Mesenchymal stem cell (in vitro differentiated cells and primary cell): ENCODE results near the gene C16orf82.

Experiments used
- DNase-seq: peaks from one replicate; pipeline ENCODE4 v3.0.0-alpha.2; 2013
- H2AFZ ChIP-seq: one replicate; pipeline ENCODE4 v1.6.1; 2013; ENCODE audit warnings: low read depth, mild to moderate bottlenecking, control low read depth, inconsistent platforms, low read length, moderate library complexity
- H2AK5ac ChIP-seq: 2 replicates; pipeline ENCODE4 v1.6.1; 2013; ENCODE audit warnings: low read length, moderate library complexity, mild to moderate bottlenecking, inconsistent platforms; ENCODE audit not compliant: severe bottlenecking
- H2BK120ac ChIP-seq: one replicate; pipeline ENCODE4 v1.6.1; 2013; ENCODE audit warnings: low read depth, mild to moderate bottlenecking, inconsistent platforms, low read length, moderate library complexity
- H2BK12ac ChIP-seq, 2 experiments: one replicate each; pipeline ENCODE4 v1.6.1; 2013; ENCODE audit warnings: inconsistent platforms in 2 of 2, low read length in 2 of 2, mild to moderate bottlenecking in 2 of 2, moderate library complexity in 2 of 2, control low read depth in 1 of 2
- H2BK15ac ChIP-seq: one replicate; pipeline ENCODE4 v1.6.1; 2013; ENCODE audit warnings: mild to moderate bottlenecking, low read depth, inconsistent platforms; ENCODE audit not compliant: poor library complexity, severe bottlenecking
- H2BK5ac ChIP-seq: 2 replicates; pipeline ENCODE4 v1.6.1; 2013; ENCODE audit warnings: low read depth, mild to moderate bottlenecking, low read length, control low read depth, inconsistent platforms; ENCODE audit not compliant: poor library complexity, severe bottlenecking
- H3K14ac ChIP-seq, 2 experiments: one replicate each; pipeline ENCODE4 v1.6.1; 2013; ENCODE audit warnings: inconsistent platforms in 2 of 2, low read length in 2 of 2, control low read depth in 1 of 2, mild to moderate bottlenecking in 1 of 2, moderate library complexity in 1 of 2
- H3K18ac ChIP-seq, 2 experiments: one replicate each; pipeline ENCODE4 v1.6.1; 2013; ENCODE audit warnings: inconsistent platforms in 2 of 2, low read length in 2 of 2, control low read depth in 1 of 2, low read depth in 1 of 2, mild to moderate bottlenecking in 1 of 2
- H3K23ac ChIP-seq, 2 experiments: one replicate each; pipeline ENCODE4 v1.6.1; 2013; ENCODE audit warnings: inconsistent platforms in 2 of 2, low read length in 2 of 2, mild to moderate bottlenecking in 2 of 2, moderate library complexity in 2 of 2, control low read depth in 1 of 2
- H3K27ac ChIP-seq: 2 replicates; pipeline ENCODE4 v1.5.1; 2013; ENCODE audit warnings: mild to moderate bottlenecking, moderate library complexity, low read length, control low read depth, inconsistent platforms; ENCODE audit not compliant: poor library complexity, severe bottlenecking
- H3K27me3 ChIP-seq, 2 experiments: 2 replicates each; pipeline versions ENCODE4 v1.6.1 to v1.7.0; 2013; ENCODE audit warnings: low read length in 2 of 2, mild to moderate bottlenecking in 2 of 2, moderate library complexity in 2 of 2, control low read depth in 1 of 2, inconsistent platforms in 1 of 2; ENCODE audit not compliant: control insufficient read depth in 1 of 2, insufficient read depth in 1 of 2
- H3K36me3 ChIP-seq, 2 experiments: 2 replicates each; pipeline versions ENCODE4 v1.6.1 to v1.7.0; 2013; ENCODE audit warnings: low read length in 2 of 2, control low read depth in 1 of 2, inconsistent platforms in 1 of 2, low read depth in 1 of 2, mild to moderate bottlenecking in 1 of 2; ENCODE audit not compliant: insufficient read depth in 2 of 2, control insufficient read depth in 1 of 2
- H3K4ac ChIP-seq, 2 experiments: one replicate each; pipeline ENCODE4 v1.6.1; 2013; ENCODE audit warnings: inconsistent platforms in 2 of 2, low read length in 2 of 2, mild to moderate bottlenecking in 2 of 2, moderate library complexity in 2 of 2, control low read depth in 1 of 2, low read depth in 1 of 2
- H3K4me1 ChIP-seq: 2 replicates; pipeline ENCODE4 v1.6.1; 2013; ENCODE audit warnings: low read depth, low read length, control low read depth; ENCODE audit not compliant: control insufficient read depth, insufficient read depth
- H3K4me2 ChIP-seq: 2 replicates; pipeline ENCODE4 v1.6.1; 2013; ENCODE audit warnings: low read length, mild to moderate bottlenecking, inconsistent platforms; ENCODE audit not compliant: poor library complexity, severe bottlenecking
- H3K4me3 ChIP-seq, 2 experiments: 2 replicates each; pipeline versions ENCODE4 v1.5.1 to v1.7.0; 2013; ENCODE audit warnings: low read length in 2 of 2, mild to moderate bottlenecking in 2 of 2, control low read depth in 1 of 2, low read depth in 1 of 2; ENCODE audit not compliant: insufficient read depth in 1 of 2
- H3K79me1 ChIP-seq: replicated peaks from 2 replicates; pipeline ENCODE4 v1.6.1; 2013; ENCODE audit warnings: mild to moderate bottlenecking, control low read depth, low read length, inconsistent platforms; ENCODE audit not compliant: poor library complexity, severe bottlenecking
- H3K9ac ChIP-seq: 2 replicates; pipeline ENCODE4 v1.7.0; 2013; ENCODE audit warnings: mild to moderate bottlenecking, low read length, moderate library complexity
- H3K9me3 ChIP-seq: 2 replicates; pipeline ENCODE4 v1.7.0; 2013; ENCODE audit warnings: mild to moderate bottlenecking, low read length; ENCODE audit not compliant: control insufficient read depth
- H4K8ac ChIP-seq: one replicate; pipeline ENCODE4 v1.6.1; 2013; ENCODE audit warnings: inconsistent platforms, mild to moderate bottlenecking, low read length, moderate library complexity
- H4K91ac ChIP-seq: one replicate; pipeline ENCODE4 v1.6.1; 2013; ENCODE audit warnings: mild to moderate bottlenecking, low read length, inconsistent platforms
- WGBS: methylation state at CpG from one replicate; pipeline ENCODE4 v1.1.7; 2013; ENCODE audit warnings: mixed read lengths; 5-methylcytosine and 5-hydroxymethylcytosine counted together

C16orf82 gene

DNA sequence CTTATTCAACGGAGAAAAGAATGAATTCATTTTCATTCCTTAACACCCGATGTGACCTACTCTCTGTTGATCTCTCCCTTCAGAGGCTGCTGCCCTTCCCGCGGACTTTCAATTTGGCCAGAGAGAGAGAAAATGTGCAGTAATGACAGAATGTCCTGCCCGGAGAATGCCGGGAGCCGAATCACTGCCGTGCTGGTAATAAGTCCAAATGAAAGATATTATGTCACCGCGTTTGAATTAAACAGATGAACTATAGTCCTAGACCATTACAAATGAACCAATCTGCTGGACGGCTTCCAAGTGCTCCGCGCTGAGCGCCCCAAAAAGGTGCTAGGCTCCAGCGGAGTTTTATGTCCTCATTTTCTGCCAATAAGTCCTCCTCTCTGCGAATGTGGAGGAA lies 14.7 kb upstream of the C16orf82 start:
- Histone ChIP-seq H3K9ac (no peak overlapping the region), H3K23ac (no peak overlapping the region), H3K4me2 (no peak overlapping the region), H4K91ac (no peak overlapping the region), H3K14ac (no peak overlapping the region), H3K36me3 (no peaks in the 10 kb centered on the region), H3K27me3 (peaks cover 0 to 15% of the 10 kb centered on the region in 2 experiments), H4K8ac (no peak overlapping the region), H3K4me3 (no peak overlapping the region), H3K27ac (no peak overlapping the region), H2BK12ac (no peak overlapping the region), H3K18ac (no peak overlapping the region), H3K4ac (no peak overlapping the region), H2BK5ac (no peak overlapping the region), H2BK120ac (no peak overlapping the region), H2AFZ (no peak overlapping the region), H2BK15ac (no peak overlapping the region), H3K4me1 (peaks cover 1% of the 10 kb centered on the region), H2AK5ac (no peak overlapping the region), H3K9me3 (no peaks in the 10 kb centered on the region), H3K79me1 (no peaks in the 10 kb centered on the region)
- DNase-seq = no peak
- WGBS = 94% methylated on average over 16 of the region's 16 CpGs

- Histone ChIP-seq H2BK120ac (no peak overlapping the region), H2BK5ac (no peak overlapping the region), H2BK12ac (no peak overlapping the region), H3K14ac (no peak overlapping the region), H3K4me1 (peaks cover 1% of the 10 kb centered on the region), H3K23ac (no peak overlapping the region), H3K9me3 (no peaks in the 10 kb centered on the region), H4K91ac (no peak overlapping the region), H3K18ac (no peak overlapping the region), H3K4ac (no peak overlapping the region), H3K4me2 (no peak overlapping the region), H3K9ac (no peak overlapping the region), H2BK15ac (no peak overlapping the region), H3K36me3 (no peaks in the 10 kb centered on the region), H4K8ac (no peak overlapping the region), H2AK5ac (no peak overlapping the region), H3K79me1 (no peaks in the 10 kb centered on the region), H3K27me3 (peaks cover 0 to 15% of the 10 kb centered on the region in 2 experiments), H2AFZ (no peak overlapping the region), H3K27ac (no peak overlapping the region), H3K4me3 (no peak overlapping the region)
- DNase-seq = no peak
- WGBS = 100% methylated on average over 1 of the region's 3 CpGs
These were observed 12.7 kb upstream of the C16orf82 start for GRCh38 chr16:27053996-27054395.

DNA sequence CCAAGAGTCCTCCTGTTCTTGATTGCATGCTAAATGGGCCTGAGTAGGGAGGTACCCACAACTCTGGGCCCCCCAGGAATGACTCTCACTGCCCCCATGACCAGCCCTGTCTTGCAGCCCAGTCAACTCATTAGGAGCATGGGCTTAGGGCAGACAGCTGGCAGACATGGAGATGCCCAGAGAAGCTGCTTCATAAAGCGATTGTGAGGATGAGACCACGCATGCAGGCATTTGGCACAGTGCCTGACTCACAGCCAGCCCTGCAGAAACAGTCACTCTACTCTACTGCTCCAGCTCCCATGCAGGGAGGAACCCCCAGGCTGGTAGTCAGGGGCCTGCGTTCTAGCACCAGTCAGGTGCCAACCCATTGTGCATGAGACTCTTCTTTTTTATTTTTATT lies 8.4 kb upstream of the C16orf82 start:
- Histone ChIP-seq H2AK5ac (no peak overlapping the region), H3K18ac (no peak overlapping the region), H3K9me3 (no peaks in the 10 kb centered on the region), H3K14ac (no peak overlapping the region), H3K36me3 (no peaks in the 10 kb centered on the region), H3K4me2 (no peak overlapping the region), H2BK15ac (no peak overlapping the region), H2AFZ (no peak overlapping the region), H2BK12ac (no peak overlapping the region), H3K4ac (no peak overlapping the region), H3K27me3 (peaks cover 0 to 19% of the 10 kb centered on the region in 2 experiments), H3K9ac (no peak overlapping the region), H3K23ac (no peak overlapping the region), H2BK5ac (no peak overlapping the region), H3K4me3 (no peak overlapping the region), H3K79me1 (no peaks in the 10 kb centered on the region), H3K4me1 (peaks cover 1% of the 10 kb centered on the region), H2BK120ac (no peak overlapping the region), H3K27ac (no peak overlapping the region), H4K91ac (no peak overlapping the region), H4K8ac (no peak overlapping the region)
- 100% methylated on average over 3 of the region's 3 CpGs for WGBS
- DNase-seq = no peak

- no peak for DNase-seq
- 94% methylated on average over 6 of the region's 6 CpGs for WGBS
- no peak overlapping the region for H2BK15ac ChIP-seq
- no peaks in the 10 kb centered on the region for H3K4me1 ChIP-seq
- no peaks in the 10 kb centered on the region for H3K9me3 ChIP-seq
- no peak overlapping the region for H3K18ac ChIP-seq
- no peak overlapping the region for H3K4me3 ChIP-seq
- H3K36me3 ChIP-seq = no peaks in the 10 kb centered on the region
- peaks cover 0 to 27% of the 10 kb centered on the region in 2 experiments for H3K27me3 ChIP-seq
- no peaks in the 10 kb centered on the region for H3K79me1 ChIP-seq
- H2BK12ac ChIP-seq = no peak overlapping the region
- no peak overlapping the region for H4K91ac ChIP-seq
- no peak overlapping the region for H4K8ac ChIP-seq
- no peak overlapping the region for H2BK5ac ChIP-seq
- H3K4ac ChIP-seq = no peak overlapping the region
- H2BK120ac ChIP-seq = no peak overlapping the region
- H3K9ac ChIP-seq = no peak overlapping the region
- H2AK5ac ChIP-seq = no peak overlapping the region
- H3K23ac ChIP-seq = no peak overlapping the region
- no peak overlapping the region for H2AFZ ChIP-seq
- H3K27ac ChIP-seq = no peak overlapping the region
- H3K4me2 ChIP-seq = no peak overlapping the region
- H3K14ac ChIP-seq = no peak overlapping the region
These were observed 4.0 kb downstream of the C16orf82 start for GRCh38 chr16:27070776-27071175.
